Right atrium auricular region (tissue), 2 donors: ENCODE data around the gene TBXT. TPM values are rescaled to one million over a fixed set of nuclear protein-coding genes. Genes with fewer than 3 reads are reported as not detected.

Source experiments
- DNase-seq: peaks from one replicate; pipeline ENCODE4 v3.0.0-alpha.2; 2019; ENCODE audit warnings: low spot score
- H3K27ac ChIP-seq, 2 donors: fragments of 200-600 bp; sonication (generic); 1 replicate in 1 of 2; 2 replicates in 1 of 2; pipeline ENCODE4 v1.5.1; 2016 to 2019
- H3K27me3 ChIP-seq, 2 donors: fragments of 200-600 bp; sonication (generic); one replicate each; pipeline versions ENCODE4 v1.5.1 to v1.6.0; 2017 to 2019
- H3K36me3 ChIP-seq: fragments of 200-600 bp; sonication (generic); one replicate; pipeline ENCODE4 v1.5.1; 2016
- H3K4me1 ChIP-seq, 2 donors: fragments of 200-600 bp; sonication (generic); one replicate each; pipeline versions ENCODE4 v1.5.1 to v1.6.0; 2017 to 2019
- H3K4me3 ChIP-seq, 2 donors: fragments of 200-600 bp; sonication (generic); 1 replicate in 1 of 2; 2 replicates in 1 of 2; pipeline ENCODE4 v1.5.1; 2017 to 2019; ENCODE audit warnings: mild to moderate bottlenecking in 1 of 2, moderate library complexity in 1 of 2
- H3K9me3 ChIP-seq, 2 donors: fragments of 200-600 bp; sonication (generic); one replicate each; pipeline ENCODE4 v1.5.1; 2019
- total RNA-seq, 2 donors: library from RNA; depleted of rRNA; stranded (reverse); fragments of >200 nt; gene quantifications; one replicate each; pipeline ENCODE4 v1.1.0, GENCODE V29; 2016
- TF ChIP-seq, protein P1 (sequence below), 2 donors: fragments of 200-600 bp; sonication (generic); IDR thresholded peaks; one replicate each; pipeline ENCODE4 v1.5.1; 2019; ENCODE audit warnings: antibody characterized with exemption in 2 of 2

Gene TBXT
- total RNA-seq, 2 donors from 2014 or later: not detected

DNA sequence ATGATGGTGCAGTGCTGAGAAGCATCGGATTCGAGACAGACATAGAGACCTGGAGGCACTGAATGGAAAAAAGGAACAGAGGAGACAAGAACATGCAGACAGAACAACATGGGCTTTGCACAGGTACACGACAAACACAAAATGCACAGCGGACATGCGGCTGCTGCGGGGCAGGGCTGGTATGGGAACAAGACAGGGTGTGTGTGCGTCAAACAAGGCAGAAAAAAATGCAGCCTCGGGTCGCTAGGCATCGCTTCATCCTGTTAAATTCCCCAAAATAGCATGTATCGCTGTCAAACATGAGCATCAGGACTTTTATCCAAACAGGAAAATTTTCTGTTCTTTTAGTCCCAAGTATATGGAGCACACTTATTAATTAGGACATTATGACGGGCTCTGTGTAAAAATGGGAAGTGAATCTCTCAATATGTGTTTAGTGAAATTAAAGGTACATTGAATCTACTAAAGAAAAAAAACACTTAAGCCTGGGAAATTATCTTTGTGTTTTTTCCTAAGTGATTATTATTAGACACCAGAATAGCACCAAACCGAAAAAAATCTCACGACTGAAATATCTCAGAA lies 36.1 kb upstream of the TBXT start:
- Histone ChIP-seq H3K27ac (no peak overlapping the region), H3K36me3 (no peaks in the 10 kb centered on the region), H3K4me1 (no peaks in the 10 kb centered on the region), H3K4me3 (no peak overlapping the region), H3K9me3 (no peaks in the 10 kb centered on the region), H3K27me3 (no peaks in the 10 kb centered on the region)
- TF ChIP-seq, protein P1, sequence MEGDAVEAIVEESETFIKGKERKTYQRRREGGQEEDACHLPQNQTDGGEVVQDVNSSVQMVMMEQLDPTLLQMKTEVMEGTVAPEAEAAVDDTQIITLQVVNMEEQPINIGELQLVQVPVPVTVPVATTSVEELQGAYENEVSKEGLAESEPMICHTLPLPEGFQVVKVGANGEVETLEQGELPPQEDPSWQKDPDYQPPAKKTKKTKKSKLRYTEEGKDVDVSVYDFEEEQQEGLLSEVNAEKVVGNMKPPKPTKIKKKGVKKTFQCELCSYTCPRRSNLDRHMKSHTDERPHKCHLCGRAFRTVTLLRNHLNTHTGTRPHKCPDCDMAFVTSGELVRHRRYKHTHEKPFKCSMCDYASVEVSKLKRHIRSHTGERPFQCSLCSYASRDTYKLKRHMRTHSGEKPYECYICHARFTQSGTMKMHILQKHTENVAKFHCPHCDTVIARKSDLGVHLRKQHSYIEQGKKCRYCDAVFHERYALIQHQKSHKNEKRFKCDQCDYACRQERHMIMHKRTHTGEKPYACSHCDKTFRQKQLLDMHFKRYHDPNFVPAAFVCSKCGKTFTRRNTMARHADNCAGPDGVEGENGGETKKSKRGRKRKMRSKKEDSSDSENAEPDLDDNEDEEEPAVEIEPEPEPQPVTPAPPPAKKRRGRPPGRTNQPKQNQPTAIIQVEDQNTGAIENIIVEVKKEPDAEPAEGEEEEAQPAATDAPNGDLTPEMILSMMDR (IDR thresholded peaks at IDR 0.05): no peak
- DNase-seq: no peak

DNA sequence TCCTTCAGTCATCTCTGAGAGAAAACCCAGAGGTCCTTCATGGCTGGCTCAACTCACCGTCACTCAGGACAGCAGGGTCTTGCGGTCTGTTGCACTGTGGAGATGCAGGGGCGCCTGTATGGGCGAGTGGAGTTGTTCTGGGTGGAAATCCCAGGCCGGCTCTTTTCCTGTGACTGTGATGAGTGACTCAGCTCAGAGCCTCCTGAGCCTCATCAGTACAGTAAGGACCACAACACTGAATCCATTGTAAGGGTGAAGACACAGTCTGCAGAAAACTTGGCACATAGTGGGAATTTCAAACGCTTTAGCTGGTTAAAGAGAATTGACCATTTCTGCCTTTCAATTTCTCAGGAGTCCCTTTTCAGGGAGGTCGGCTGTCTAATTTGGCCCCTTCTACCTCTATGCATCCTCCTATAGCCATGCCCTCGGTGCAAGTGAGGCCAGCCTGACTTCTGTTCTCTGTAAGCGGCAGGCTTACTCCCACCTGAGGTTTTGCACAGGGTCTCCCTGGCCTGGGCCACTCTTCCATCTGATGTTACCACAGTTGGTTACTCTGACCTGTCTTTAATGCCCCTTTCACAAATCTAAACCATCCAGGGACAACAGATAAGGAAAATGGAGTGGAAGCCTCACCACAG lies 35.5 kb upstream of the TBXT start:
- Histone ChIP-seq H3K4me1 (no peaks in the 10 kb centered on the region), H3K9me3 (no peaks in the 10 kb centered on the region), H3K36me3 (no peaks in the 10 kb centered on the region), H3K27me3 (no peaks in the 10 kb centered on the region), H3K27ac (no peak overlapping the region), H3K4me3 (no peak overlapping the region)
- TF ChIP-seq, protein P1 (IDR thresholded peaks at IDR 0.05): no peak
- DNase-seq: no peak

DNA sequence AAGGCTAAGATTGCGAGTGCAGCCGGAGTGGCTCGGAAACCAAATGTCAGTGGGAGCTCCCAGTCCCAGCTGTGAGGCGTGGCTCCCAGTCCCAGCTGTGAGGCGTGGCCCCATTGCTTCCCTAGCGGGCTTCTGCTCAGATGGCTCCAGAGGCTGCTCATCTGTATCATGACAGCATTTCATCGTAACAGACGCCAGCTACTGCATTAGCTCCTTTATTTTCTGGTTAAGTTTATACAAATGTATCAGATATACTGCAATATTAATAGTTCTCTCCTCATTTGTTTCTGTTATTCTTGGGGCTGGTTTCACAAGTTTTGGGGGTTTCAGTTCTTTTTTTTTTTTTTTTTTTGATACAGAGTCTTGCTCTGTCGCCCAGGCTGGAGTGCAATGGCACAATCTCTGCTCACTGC lies 34.7 kb upstream of the TBXT start:
- Histone ChIP-seq H3K4me3 (no peak overlapping the region), H3K27me3 (no peaks in the 10 kb centered on the region), H3K4me1 (no peaks in the 10 kb centered on the region), H3K36me3 (no peaks in the 10 kb centered on the region), H3K27ac (no peak overlapping the region), H3K9me3 (no peaks in the 10 kb centered on the region)
- TF ChIP-seq, protein P1 (IDR thresholded peaks at IDR 0.05): no peak
- DNase-seq: no peak

DNA sequence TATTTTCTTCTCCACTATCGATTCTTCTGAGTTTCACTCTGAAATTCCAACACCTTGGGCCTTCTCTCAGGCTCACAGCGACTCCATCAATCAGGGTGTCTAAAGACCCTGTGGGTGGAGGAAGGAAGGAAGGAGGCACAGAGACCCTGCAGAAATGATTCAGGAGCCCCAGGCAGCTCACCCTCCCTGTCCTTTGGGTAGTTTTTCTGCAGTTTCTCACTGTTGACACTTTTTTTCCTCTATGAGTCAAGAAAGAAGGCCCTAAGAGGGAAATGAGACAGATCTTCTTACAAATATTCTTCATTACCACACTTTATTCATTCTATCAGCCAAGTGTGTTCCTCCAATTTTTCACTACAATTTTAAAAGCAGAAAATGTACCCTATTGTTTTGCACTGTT lies 34.2 kb upstream of the TBXT start:
- Histone ChIP-seq H3K4me1 (no peaks in the 10 kb centered on the region), H3K4me3 (no peak overlapping the region), H3K27ac (no peak overlapping the region), H3K27me3 (no peaks in the 10 kb centered on the region), H3K36me3 (no peaks in the 10 kb centered on the region), H3K9me3 (no peaks in the 10 kb centered on the region)
- TF ChIP-seq, protein P1 (IDR thresholded peaks at IDR 0.05): no peak
- DNase-seq: no peak

DNA sequence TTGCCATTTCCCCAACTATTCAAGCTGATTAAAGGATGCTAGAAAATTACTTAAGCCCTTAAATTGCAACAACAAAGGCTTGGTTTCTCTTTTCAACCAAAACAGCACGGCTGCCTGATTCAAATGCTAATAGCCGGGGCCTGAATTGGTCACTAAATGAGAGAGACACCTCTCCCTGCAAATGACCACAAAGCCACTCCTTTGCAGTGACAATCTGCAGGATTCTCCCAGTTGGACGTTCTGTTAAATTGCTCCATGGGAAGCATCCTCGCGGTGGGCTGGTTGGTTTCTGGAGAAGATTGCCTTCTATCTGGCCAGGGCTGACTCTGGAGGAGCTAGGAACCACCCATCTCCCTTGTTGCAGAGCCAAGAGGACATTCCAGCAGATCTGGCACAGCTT lies 29.7 kb upstream of the TBXT start:
- Histone ChIP-seq H3K27ac (no peak overlapping the region), H3K36me3 (no peaks in the 10 kb centered on the region), H3K4me1 (peaks cover 0 to 10% of the 10 kb centered on the region in 2 donors), H3K27me3 (no peaks in the 10 kb centered on the region), H3K9me3 (no peaks in the 10 kb centered on the region), H3K4me3 (no peak overlapping the region)
- no peak for DNase-seq
- TF ChIP-seq, protein P1 (IDR thresholded peaks at IDR 0.05): no peak

DNA sequence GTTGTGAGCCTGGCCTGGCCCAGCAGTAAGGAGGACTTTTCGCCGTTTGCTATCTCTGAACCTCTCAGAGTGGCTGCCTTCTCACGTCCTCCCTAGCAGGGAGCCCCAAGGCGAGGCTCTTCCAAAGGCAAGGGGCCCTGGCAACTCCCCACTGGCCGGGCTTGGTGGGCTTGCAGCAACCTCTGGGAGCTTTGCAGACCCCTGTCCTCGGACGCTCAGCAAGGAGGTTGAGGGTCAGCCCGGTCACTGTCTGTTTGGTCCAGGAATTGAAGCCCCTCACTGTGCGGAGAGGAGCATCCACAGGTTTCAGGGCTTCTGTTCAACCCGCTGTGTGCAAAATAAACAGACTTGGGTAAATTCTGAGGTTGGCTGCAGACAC lies 28.2 kb upstream of the TBXT start:
- Histone ChIP-seq H3K36me3 (no peaks in the 10 kb centered on the region), H3K4me3 (no peak overlapping the region), H3K27me3 (no peaks in the 10 kb centered on the region), H3K27ac (no peak overlapping the region), H3K9me3 (no peaks in the 10 kb centered on the region), H3K4me1 (peaks cover 0 to 10% of the 10 kb centered on the region in 2 donors)
- DNase-seq: no peak
- TF ChIP-seq, protein P1 (IDR thresholded peaks at IDR 0.05): no peak
